Endodermal cell (in vitro differentiated cells): ENCODE measurements around the gene GPR162. TPM values are rescaled to one million over a fixed set of nuclear protein-coding genes. Genes with fewer than 3 reads are reported as not detected.
A peak's percentile ranks its signal among the peaks of the same experiment; 100 is the strongest.

ENCODE experiments used
- DNase-seq: peaks from one replicate; pipeline ENCODE4 v3.0.0-alpha.2; 2017
- H3K27ac ChIP-seq: 2 replicates; pipeline ENCODE4 v1.5.1; 2013; ENCODE audit warnings: mild to moderate bottlenecking, low read depth, low read length, moderate library complexity
- H3K27me3 ChIP-seq: 2 replicates; pipeline ENCODE4 v1.6.1; 2013; ENCODE audit warnings: mild to moderate bottlenecking, low read length, moderate library complexity; ENCODE audit not compliant: insufficient read depth, control insufficient read depth, poor library complexity, severe bottlenecking
- H3K36me3 ChIP-seq: 2 replicates; pipeline ENCODE4 v1.7.0; 2013; ENCODE audit warnings: mild to moderate bottlenecking, low read length, moderate library complexity; ENCODE audit not compliant: control insufficient read depth, insufficient read depth
- H3K4me1 ChIP-seq: one replicate; pipeline ENCODE4 v1.7.0; 2013; ENCODE audit warnings: low read length; ENCODE audit not compliant: control insufficient read depth, insufficient read depth
- H3K4me3 ChIP-seq: 2 replicates; pipeline ENCODE4 v1.5.1; 2013; ENCODE audit warnings: mild to moderate bottlenecking, low read length, moderate library complexity
- H3K9ac ChIP-seq: 2 replicates; pipeline ENCODE4 v1.6.1; 2013; ENCODE audit warnings: mild to moderate bottlenecking, low read length, moderate library complexity; ENCODE audit not compliant: poor library complexity, severe bottlenecking; ENCODE audit errors: extremely low read depth
- H3K9me3 ChIP-seq: 2 replicates; pipeline ENCODE4 v1.6.1; 2013; ENCODE audit warnings: mild to moderate bottlenecking, low read length, moderate library complexity; ENCODE audit not compliant: control insufficient read depth
- H3K27ac Mint-ChIP-seq: 2 replicates; pipeline ENCODE4 v1.8.0; 2020; ENCODE audit warnings: mixed read lengths
- H3K27me3 Mint-ChIP-seq: 2 replicates; pipeline ENCODE4 v1.8.0; 2021; ENCODE audit warnings: mild to moderate bottlenecking, mixed read lengths; ENCODE audit not compliant: insufficient read depth
- H3K36me3 Mint-ChIP-seq: 2 replicates; pipeline ENCODE4 v1.8.0; 2020; ENCODE audit warnings: low read depth, mixed read lengths
- H3K4me1 Mint-ChIP-seq: 2 replicates; pipeline ENCODE4 v1.8.0; 2020; ENCODE audit warnings: mixed read lengths
- H3K4me3 Mint-ChIP-seq: 2 replicates; pipeline ENCODE4 v1.8.0; 2020; ENCODE audit warnings: mild to moderate bottlenecking, moderate library complexity, mixed read lengths
- H3K9me3 Mint-ChIP-seq: 2 replicates; pipeline ENCODE4 v1.8.0; 2020; ENCODE audit warnings: mild to moderate bottlenecking, mixed read lengths
- CTCF ChIP-seq: fragments of 200-600 bp; sonication (generic); conservative IDR thresholded peaks from 2 replicates; pipeline ENCODE4 v1.5.0; 2021; ENCODE audit warnings: antibody characterized with exemption, mild to moderate bottlenecking
- WGBS, 2 experiments: methylation state at CpG; one replicate each; pipeline versions ENCODE4 v1.1.5 to v1.1.7; 2013; ENCODE audit warnings: missing lambda C conversion rate in 2 of 2, mixed read lengths in 1 of 2; ENCODE audit not compliant: insufficient coverage in 1 of 2, insufficient read length in 1 of 2; 5-methylcytosine and 5-hydroxymethylcytosine counted together
- total RNA-seq, 2 donors: library from RNA; stranded (reverse); fragmentation: NEBNext Ultra II Directional in 1 of 2; extraction: Animal tissue kit (Norgen Biotek cat#: 25700) in 1 of 2; gene quantifications; 2 replicates in 1 of 2; 3 replicates in 1 of 2; pipeline ENCODE4 v1.2.1, GENCODE V29; 2021

The GPR162 gene
- total RNA-seq, 2 donors from 2014 or later, result 14.7 to 15.0 TPM

- DNase-seq, result no peak
- H3K27ac ChIP-seq, result no peak overlapping the region
- 78 to 94% methylated on average over 3 to 6 of the region's 6 CpGs for WGBS, 2 experiments
- no peak for TF ChIP-seq CTCF
- no peak overlapping the region for H3K9ac ChIP-seq
- Mint-ChIP-seq H3K4me3 (no peak overlapping the region), H3K36me3 (peaks cover 3% of the 10 kb centered on the region), H3K9me3 (no peaks in the 10 kb centered on the region), H3K4me1 (peaks cover 32% of the 10 kb centered on the region), H3K27me3 (peaks cover 35% of the 10 kb centered on the region), H3K27ac (no peak overlapping the region)
- no peak overlapping the region for H3K4me3 ChIP-seq
- no peaks in the 10 kb centered on the region for H3K36me3 ChIP-seq
- peaks cover 19% of the 10 kb centered on the region for H3K4me1 ChIP-seq
- peaks cover 6% of the 10 kb centered on the region for H3K27me3 ChIP-seq
- no peaks in the 10 kb centered on the region for H3K9me3 ChIP-seq
Observed at GRCh38 chr12:6782119-6782518, 39.5 kb upstream of the GPR162 start.

- Mint-ChIP-seq H3K4me1 (peaks cover 26% of the 10 kb centered on the region), H3K4me3 (no peak overlapping the region), H3K9me3 (no peaks in the 10 kb centered on the region), H3K36me3 (no peaks in the 10 kb centered on the region), H3K27me3 (peaks cover 26% of the 10 kb centered on the region), H3K27ac (no peak overlapping the region)
- Histone ChIP-seq H3K4me1 (peaks cover 13% of the 10 kb centered on the region), H3K27me3 (no peaks in the 10 kb centered on the region), H3K9ac (no peak overlapping the region), H3K4me3 (no peak overlapping the region), H3K27ac (no peak overlapping the region), H3K9me3 (no peaks in the 10 kb centered on the region), H3K36me3 (no peaks in the 10 kb centered on the region)
- TF ChIP-seq CTCF, result no peak
- peak; percentile 37 for DNase-seq
- WGBS, 2 experiments, result 62 to 80% methylated on average over 3 to 9 of the region's 10 CpGs
Observed at GRCh38 chr12:6782850-6783566, 38.6 kb upstream of the GPR162 start.

- no peaks in the 10 kb centered on the region for H3K27me3 ChIP-seq
- Mint-ChIP-seq H3K9me3 (no peaks in the 10 kb centered on the region), H3K27me3 (peaks cover 18% of the 10 kb centered on the region), H3K4me3 (no peak overlapping the region), H3K36me3 (no peaks in the 10 kb centered on the region), H3K4me1 (peaks cover 18% of the 10 kb centered on the region), H3K27ac (no peak overlapping the region)
- H3K4me1 ChIP-seq, result peaks cover 10% of the 10 kb centered on the region
- no peak overlapping the region for H3K4me3 ChIP-seq
- H3K36me3 ChIP-seq, result no peaks in the 10 kb centered on the region
- H3K9ac ChIP-seq, result no peak overlapping the region
- DNase-seq, result peak; percentile 37
- no peaks in the 10 kb centered on the region for H3K9me3 ChIP-seq
- 82 to 93% methylated on average over 5 to 9 of the region's 9 CpGs for WGBS, 2 experiments
- no peak for TF ChIP-seq CTCF
- H3K27ac ChIP-seq, result no peak overlapping the region
Observed at GRCh38 chr12:6783828-6784227, 37.8 kb upstream of the GPR162 start.
